NCI-H187 (cell line): ENCODE data around the gene KCNQ5.

Source experiments
- DNase-seq, 2 experiments: peaks; one replicate each; lab custom pipeline; 2025; lab: John Stamatoyannopoulos, UW

The KCNQ5 gene

DNA sequence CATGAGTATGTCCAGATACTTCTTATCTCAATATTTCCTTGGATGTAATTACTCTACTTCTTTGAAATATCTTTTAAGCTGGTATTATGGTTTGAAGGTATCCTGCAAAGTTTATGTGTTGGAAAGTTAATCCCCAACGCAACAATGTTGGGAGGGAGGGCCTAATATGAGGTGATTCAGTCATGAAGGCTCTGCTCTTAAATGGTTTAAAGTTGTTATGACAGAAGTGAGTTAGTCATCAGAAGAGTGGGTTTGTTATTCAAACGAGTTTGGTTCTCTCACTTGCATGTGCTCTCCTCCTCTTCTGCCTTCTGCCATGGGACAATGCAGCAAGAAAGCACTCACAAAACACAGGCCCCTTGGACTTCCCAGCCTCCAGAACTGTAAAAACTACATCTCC is 176.3 kb downstream of the KCNQ5 start:
- DNase-seq, result no peak

DNA sequence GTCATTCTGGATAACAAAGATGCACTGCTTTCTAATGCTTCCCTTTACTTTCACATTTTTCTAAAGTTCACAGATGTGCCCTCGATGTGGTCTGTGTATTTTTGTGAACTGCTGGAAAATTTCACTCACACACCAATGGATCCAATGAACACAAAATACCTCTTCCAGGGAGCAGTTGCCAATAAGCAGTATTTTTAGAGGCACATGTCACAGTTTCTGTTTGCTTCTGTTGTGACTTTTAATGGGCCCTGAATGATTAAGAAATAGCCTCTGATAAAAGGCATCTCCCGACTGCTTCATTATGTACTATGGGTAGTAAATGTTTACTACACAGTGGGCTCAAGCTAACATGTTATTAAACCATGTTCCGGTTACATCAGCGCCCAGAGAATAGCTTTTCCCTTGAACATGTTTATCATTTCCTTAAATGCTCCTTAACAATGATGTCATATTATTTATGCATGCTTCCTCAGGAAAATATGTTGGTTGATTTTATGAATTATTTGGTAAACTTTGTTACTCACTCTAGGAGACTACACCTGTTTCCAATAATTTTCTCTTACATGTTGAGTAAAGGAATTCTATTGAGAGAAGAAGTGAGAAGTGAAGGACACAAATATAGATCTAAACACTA is 188.0 kb downstream of the KCNQ5 start:
- no peak for DNase-seq

DNA sequence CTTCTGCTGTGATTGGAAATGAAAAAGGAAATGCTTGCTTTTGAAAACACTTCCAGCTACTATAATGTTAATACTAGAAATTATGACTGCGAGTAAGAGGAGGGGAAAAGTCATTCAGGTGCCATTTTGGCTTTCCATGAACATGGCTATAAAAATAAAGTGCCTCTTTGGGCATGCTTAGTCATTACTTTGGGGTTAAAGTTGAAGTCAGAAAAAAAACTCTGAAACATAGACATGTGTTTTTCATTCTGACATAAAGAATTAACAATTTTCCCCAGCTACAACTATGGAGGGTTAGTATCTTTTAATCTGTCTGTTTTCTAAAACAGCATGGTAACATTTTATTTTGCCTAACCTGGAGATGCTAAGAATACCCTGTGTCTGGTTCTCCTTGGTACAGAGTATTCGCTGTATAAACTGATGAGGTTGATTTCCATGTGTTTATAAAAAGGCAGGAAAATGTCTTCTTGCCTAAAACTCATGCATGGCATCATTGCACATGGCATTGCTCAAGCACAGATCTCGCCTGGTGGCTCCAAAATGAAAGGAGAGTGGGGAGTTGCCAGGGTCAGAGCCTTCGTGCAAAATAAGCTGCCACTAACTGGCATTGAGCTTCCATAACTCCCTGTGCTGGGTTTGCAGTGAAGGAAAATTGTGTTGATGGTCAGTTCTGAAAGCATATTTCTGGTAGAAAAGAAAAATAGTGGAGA is 188.9 kb downstream of the KCNQ5 start:
- no peak for DNase-seq

DNA sequence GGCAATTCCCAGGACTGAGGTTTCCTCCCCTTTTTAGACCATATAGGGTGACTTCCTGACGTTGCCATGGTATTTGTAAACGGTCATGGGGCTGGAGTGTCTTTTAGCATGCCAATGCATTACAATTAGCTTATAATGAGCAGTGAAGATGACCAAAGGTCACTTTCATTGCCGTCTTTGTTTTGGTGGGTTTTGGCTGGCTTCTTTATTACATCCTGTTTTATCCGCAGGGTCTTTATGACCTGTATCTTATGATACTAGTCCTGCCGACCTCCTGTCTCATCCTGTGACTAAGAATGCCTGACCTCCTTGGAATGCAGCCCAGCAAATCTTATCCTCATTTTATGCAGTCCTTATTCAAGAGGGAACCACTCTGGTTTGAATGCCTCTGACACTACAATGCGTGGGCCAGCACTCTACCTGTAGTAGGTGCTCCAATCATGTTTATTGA is 190.1 kb downstream of the KCNQ5 start:
- DNase-seq, result no peak

DNA sequence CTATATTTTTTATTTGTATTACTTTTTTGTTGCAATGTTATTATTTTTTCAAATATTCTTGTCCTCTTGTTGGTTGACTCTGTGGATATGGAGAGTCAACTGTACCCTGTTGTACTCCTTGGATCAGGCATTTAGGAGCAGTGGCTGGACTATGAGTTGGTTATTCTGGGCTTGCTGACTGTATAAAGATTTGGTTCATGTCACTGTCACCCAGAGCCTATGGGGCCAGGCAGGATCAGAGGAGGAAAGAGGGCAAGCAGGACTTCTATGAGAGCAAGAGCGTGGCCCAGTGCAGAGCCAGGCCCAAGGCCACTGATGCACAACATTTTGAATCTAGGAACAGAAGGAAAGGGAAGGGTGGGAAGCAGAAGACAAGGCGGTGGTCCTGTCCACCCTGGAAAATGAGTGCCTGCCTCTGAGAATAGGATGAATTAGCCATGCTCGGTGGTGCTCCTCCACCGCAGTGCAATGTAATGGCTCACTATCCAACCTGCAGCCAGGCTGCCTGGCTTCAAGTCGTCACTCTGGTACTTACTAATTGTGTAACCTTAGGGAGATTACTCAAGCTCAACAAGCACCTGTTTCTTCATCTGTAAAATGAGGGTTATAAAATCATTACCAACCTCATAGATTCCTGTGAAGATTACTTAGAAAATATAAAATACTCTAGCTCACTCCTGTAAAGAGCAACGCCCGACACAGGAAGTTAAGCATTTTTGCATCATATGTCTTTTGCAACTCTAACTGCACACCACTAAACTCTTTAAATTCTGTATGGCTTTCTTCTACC is 192.1 kb downstream of the KCNQ5 start:
- DNase-seq, result no peak

DNA sequence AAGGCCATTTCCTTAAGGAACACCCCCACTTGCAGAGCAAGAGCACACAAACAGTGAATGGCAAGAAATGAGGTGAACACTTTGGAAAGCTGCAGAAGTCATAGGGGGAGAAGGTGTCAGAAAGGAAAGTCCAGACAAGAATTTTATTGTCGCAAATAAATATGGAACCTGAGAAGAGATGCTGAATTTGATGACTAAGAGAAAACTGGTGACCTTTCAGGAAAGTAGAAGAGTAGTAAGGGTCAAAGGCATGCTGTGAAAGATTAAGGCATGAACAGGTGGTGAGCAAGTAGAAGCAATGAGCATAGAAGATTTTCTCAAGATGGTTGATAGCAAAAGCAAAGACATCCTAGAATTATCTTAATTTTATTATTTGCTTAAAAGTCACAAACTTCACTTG is 194.2 kb downstream of the KCNQ5 start:
- DNase-seq, result no peak

DNA sequence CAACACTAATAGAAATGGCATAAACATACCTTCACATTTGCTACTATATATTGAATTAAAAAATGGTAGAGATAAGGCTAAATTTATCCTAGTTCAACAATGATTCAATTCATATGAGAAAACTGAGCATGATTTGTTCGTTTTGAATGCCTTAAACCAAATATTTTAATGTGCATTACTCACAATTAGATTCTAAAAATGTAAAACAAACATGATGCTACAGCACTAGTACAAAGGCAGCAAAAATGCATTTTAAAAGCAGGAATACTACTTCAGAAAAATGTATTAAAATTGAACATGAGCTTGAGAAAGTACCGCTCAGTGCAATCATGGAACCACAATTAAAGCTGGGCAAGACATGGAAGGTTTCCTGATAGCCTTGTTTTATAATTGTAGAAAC is 195.3 kb downstream of the KCNQ5 start:
- no peak for DNase-seq

DNA sequence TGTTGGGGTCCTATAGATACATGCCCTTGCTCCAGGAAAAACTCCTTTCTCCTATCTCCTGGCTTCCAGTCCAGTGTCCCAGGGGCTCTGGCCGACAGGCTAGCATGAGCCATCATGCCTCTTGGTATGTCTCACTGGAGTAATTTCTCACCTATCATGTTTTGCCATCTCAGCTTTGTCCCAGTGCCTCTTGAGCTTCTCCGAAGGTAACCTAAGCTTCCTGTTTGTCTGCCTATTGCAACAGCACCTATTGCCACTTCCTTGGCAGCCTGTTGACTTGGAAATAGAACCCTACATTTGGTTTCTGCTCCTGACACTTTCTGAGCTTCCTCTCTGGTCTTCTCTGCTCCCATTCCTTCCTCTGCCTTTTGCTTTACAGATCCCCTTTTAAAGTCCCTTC is 197.7 kb downstream of the KCNQ5 start:
- DNase-seq, result no peak

DNA sequence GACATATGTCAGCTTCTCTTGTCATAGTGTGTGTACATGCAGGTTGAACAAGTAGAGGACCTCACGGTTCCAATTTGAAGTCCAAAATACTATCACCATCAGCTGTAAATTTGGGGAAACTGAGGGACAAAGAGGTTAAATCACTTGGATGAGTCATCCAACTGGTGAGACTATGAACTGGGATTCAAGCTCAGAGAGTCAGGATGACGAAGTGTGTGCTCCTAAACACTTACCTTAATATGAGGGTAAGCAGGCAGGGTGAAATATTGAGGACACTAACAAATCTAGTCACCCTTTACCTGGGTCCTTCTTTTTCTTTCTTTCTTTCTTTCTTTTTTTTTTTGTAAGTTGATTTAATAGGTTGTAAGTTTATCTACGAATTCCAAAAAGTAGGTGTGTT is 198.3 kb downstream of the KCNQ5 start:
- DNase-seq, result no peak

DNA sequence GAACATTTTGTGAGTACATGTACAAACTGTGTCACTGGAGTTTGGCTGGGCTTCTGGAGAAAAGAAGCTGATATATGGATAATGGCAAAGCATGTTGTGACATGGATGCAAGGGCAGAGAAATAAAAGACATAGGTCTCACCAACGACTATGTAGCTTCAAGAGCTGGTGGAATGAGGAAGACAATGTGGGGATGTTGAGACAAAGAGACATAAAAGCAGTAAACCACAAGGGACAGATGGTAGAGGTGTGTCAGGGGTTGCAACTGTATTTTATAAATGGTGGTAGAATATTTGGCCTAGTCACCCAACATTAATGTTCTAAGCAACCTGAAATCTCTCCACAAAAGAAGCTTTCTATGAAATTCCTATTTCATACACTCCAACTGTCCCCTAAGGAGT is 199.0 kb downstream of the KCNQ5 start:
- DNase-seq, result no peak

DNA sequence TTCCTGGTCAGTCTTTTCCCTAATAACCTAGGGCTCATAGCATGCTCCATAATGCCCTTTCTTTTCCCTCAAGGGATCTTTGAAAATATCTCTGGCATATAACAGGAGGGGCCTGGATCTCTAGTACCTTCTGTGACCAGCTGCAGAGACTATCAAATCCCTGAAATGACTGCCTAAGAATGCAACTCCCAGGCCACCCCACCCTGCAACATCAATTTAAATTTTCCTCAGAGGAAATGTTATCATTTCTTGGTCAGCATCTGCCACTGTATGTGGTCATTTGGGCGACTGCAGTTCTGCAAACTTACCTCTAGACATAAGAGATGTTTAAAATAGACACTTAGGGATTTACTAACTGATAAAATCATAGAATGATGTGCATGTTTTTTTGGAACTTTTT is 200.2 kb downstream of the KCNQ5 start:
- no peak for DNase-seq

DNA sequence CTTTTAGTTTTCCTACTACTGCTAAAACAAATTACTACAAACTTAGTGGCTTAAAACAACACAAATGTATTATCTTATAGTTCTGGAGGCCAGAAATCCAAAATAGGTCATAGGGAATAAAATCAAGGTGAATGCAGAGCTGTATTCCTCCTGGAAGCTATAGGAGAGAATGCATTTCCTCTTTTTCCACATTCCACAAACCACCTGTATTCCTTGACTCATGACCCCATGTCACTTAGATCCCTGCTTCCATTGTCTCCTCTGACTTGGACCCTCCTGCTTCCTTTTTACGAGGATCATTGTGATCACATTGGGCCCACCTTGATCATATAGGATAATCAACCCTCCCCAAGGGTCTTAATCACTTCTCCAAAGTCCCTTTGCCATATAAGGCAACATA is 200.8 kb downstream of the KCNQ5 start:
- no peak for DNase-seq

DNA sequence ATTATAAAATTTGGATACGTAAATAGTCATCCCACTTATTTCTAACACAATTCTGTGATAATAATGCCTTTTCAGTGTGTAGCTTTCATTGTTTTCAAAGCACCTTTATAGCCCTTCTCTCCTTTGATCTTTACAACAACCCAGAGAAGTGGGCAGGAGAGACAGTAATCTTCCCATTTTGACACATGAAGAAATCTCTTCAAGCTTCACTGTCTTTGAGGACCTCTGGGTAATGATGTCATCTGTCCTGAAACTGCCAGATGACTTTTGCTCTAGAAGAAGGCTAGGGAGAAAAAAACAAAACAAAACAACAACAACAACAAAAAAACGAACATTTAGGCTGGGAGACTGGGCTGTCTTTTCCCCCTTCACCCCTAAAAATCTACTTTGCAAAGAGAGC is 203.0 kb downstream of the KCNQ5 start:
- no peak for DNase-seq

DNA sequence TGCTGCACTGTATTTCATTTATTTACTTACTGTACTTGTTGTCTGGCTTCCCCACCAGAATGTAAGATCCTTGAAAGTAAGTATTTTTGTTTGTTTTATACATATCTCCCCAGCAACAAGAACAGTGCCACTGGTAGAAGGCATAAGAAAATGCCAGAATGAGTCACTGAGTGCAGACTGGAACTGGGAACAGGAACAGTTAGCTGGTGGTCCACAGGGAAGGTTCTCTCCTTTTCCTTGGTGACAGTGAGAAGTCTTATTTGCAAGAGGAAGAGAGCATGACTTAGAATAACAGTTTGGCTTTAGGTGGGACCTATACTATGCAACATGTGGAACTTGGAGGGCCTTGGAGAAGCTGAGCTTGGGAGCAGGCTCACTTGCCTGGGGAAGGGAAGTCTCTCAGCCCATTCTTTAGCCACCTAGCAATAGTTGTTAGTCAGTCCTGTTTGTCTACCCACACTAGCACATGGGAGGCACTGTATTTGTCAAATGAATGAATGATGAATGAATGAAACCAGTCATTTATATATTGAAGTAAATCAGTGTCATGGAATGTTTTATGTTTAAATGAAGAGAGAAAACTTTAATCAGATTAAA is 203.5 kb downstream of the KCNQ5 start:
- no peak for DNase-seq

DNA sequence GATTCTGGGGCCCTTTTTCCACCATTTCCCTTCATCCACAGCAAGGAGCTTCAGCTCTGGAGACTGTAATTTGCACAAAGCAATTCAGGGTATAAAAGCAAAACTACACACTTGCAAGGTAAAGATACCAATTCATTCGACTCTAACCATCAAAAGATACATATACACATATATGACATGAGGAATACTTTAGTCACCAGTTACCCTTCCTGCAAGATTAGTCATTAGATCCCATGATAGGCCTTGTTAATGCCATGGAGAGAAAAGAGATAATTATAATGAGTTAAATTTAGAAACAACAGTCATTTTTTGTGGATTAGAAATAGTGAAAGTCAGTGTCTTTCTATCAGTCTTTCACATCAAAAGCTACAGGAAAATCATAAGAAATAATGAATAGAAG is 204.2 kb downstream of the KCNQ5 start:
- DNase-seq, result no peak

DNA sequence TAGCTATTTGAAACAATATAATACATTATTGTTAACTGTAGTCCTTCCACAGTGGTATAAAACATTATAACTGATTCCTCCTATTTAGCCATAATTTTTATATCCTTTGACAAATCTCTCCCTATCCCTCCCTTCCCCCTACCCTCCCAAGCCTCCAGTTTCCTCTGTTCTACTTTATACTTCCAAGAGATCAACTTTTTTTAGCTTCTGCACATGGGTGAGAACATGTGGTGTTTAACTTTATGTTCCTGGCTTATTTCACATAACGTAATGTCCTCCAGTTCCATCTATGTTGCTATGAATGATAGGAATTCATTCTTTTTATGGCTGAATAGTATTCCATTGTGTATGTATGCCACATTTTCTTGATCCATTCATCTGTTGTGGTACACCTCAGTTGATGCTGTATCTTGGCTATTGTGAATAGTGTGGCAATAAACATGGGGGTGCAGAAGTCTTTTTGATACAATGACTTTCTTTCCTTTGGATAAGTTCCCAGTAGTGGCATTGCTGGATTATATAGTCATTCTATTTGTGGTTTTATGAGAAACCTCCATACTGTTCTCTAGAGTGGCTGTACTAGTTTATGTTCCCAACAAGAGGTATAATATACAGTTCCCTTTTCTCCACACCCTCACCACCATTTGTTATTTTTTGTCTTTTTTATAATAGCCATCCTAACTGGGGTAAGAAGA is 205.0 kb downstream of the KCNQ5 start:
- no peak for DNase-seq

DNA sequence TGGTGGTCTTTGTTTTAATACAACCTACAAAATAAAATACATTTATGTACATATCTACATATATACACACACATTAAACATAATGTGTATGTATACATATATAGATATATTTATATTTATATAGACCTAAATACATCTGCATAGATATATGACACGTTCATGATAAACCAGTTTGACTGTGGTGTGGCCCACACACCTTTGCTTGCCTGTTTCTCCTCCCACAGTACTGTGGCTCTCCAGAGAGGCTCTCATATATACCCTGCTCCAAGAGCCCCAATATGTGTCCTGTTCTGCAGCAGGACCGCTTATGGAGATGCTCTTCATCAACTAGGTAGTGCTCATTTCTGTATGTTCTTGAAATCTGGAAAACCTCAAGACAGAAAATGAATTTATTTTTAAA is 207.0 kb downstream of the KCNQ5 start:
- no peak for DNase-seq

DNA sequence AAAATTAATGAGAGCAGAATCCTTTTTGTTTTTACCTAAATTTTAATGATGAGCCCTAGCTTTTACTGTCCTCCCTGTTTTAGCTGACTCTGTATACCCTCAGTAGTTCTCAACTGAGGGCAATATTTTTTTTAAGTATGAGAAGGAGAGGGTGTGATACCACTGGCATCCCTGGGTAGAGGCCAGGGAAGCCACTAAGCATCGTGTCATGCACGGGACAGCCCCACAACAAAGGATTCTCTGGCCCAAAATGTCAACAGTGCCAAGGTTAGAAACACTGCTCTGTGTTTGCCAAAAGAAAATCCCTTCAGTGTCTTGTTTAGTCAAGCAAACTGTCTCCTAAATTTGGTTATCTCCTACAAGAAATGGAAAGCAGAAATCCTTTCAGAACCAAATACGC is 210.4 kb downstream of the KCNQ5 start:
- no peak for DNase-seq

DNA sequence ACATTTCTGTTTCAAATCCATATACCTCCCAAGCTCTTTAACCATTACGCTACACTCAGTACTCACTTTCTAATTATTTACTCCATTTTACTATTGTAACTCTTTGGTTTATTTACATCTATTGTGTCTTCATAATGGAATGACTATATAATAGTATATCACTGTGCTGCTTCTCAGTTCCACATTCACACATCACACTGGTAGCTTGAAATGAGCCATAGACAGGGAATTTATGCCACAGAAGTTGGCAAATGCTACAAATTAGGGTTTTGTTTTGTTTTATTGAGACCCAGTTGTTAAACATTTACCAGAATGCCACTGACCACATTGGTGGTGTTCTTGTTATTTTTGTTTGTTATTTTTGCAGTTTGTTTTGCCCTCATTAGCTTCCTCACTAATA is 213.9 kb downstream of the KCNQ5 start:
- DNase-seq, result no peak

DNA sequence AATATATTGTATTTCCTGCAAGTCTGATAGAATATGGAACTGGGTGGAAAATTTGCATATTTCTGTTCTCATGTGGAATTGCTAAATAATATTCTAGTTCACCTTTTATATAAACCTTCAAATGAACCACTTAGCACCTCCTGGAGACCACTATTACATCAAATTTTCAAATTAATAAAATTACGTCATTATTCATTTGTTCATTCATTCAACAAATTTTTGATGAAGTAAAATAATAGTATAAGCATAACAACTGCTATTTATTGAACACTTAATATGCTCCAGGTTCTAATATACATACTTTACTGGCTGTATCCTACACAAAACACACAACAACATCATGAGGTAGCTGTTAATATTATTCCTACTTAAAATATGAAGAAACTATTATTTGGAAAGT is 215.1 kb downstream of the KCNQ5 start:
- DNase-seq, result no peak

DNA sequence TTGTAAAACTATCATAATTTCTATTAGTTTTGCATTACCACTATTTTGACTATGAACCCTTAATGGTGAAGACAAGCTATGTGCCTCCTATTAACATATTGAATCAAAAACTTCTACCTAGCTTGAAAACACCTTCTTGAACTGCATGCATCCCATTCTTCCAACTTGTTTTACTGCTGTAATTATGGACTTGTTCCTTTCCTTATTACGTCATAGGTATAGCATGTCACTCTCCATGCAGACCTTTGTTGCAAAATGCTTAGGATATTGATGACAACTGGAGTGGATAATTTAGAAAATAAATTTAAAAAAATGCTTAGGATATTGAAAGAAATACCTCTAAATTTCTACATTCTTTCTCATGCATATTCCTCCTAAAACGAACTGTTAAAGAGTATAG is 219.3 kb downstream of the KCNQ5 start:
- DNase-seq, result no peak

DNA sequence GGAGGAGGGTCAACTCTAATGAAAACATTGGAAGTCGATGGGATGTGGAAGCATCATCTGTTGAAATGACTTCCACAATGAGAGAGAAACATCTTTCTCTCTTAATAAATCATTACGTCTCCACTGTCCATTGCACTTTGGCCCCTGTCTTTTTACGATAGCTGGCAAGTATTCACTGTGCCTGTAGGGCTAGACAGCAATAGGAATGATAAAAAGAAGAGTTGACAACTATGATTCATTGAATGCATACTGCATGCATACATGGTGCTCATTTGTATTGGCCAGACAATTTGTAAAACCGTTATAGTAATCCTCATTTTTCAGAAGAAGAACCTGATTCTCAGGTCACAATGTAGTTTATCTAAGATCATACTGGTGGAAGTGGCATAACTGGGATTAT is 220.3 kb downstream of the KCNQ5 start:
- no peak for DNase-seq
